OCI-LY7 (cell line): Measurements from ENCODE around the gene MRFAP1L1. TPM values are rescaled to one million over a fixed set of nuclear protein-coding genes. Genes with fewer than 3 reads are reported as not detected.

Source experiments
- BruUV-seq: library from RNA; stranded (reverse); fragments of 400-500 nt; replicated peaks from 2 replicates; lab custom pipeline; 2021; lab: Mats Ljungman, UMichigan
- CTCF ChIA-PET: fragments of 300-600 bp; sonication (Branson Sonifier 250); formaldehyde crosslinking; loops from one replicate; lab custom pipeline; 2022; ENCODE audit warnings: antibody characterized with exemption; ENCODE audit not compliant: unreplicated experiment; lab: Charles Lee
- POLR2A ChIA-PET: fragments of 300-600 bp; sonication (Branson Sonifier 250); formaldehyde crosslinking; loops from one replicate; lab custom pipeline; 2022; ENCODE audit warnings: antibody characterized with exemption; lab: Charles Lee
- DNase-seq: peaks from one replicate; pipeline ENCODE4 v3.0.0-alpha.2; 2015; ENCODE audit warnings: low spot score
- H2AFZ ChIP-seq: fragments of 200-600 bp; sonication (generic), shearing (Covaris generic); 2 replicates; pipeline ENCODE4 v1.6.1; 2014; ENCODE audit warnings: mild to moderate bottlenecking, antibody characterized with exemption, low read length, moderate library complexity
- H3K27ac ChIP-seq: fragments of 200-600 bp; sonication (generic); 2 replicates; pipeline ENCODE4 v1.5.1; 2014; ENCODE audit warnings: mixed run types, low read depth, mild to moderate bottlenecking, moderate library complexity, low read length, inconsistent platforms; ENCODE audit not compliant: poor library complexity, severe bottlenecking
- H3K36me3 ChIP-seq: fragments of 200-600 bp; sonication (generic); 2 replicates; pipeline ENCODE4 v1.6.1; 2014; ENCODE audit warnings: mild to moderate bottlenecking, antibody characterized with exemption, low read length, moderate library complexity, mixed read lengths; ENCODE audit not compliant: insufficient read depth
- H3K4me1 ChIP-seq: fragments of 200-600 bp; sonication (generic); 2 replicates; pipeline ENCODE4 v1.5.1; 2014; ENCODE audit warnings: mild to moderate bottlenecking, low read length; ENCODE audit not compliant: insufficient read depth, poor library complexity, severe bottlenecking
- H3K4me2 ChIP-seq: fragments of 200-600 bp; sonication (generic); 2 replicates; pipeline ENCODE4 v1.6.1; 2014; ENCODE audit warnings: mild to moderate bottlenecking, low read length
- H3K4me3 ChIP-seq: fragments of 200-600 bp; sonication (generic); 2 replicates; pipeline ENCODE4 v1.5.1; 2014; ENCODE audit warnings: mild to moderate bottlenecking, low read depth, low read length; ENCODE audit not compliant: poor library complexity, severe bottlenecking
- H3K79me2 ChIP-seq: fragments of 200-600 bp; sonication (generic); 2 replicates; pipeline ENCODE4 v1.6.1; 2016; ENCODE audit warnings: low read depth, mild to moderate bottlenecking, low read length, moderate library complexity, mixed read lengths; ENCODE audit not compliant: insufficient read depth
- H3K9me2 ChIP-seq: fragments of 200-600 bp; sonication (generic); 2 replicates; pipeline ENCODE4 v1.6.1; 2016; ENCODE audit warnings: mild to moderate bottlenecking, low read length, mixed read lengths; ENCODE audit not compliant: insufficient read depth
- H3K9me3 ChIP-seq: fragments of 200-600 bp; sonication (generic); 2 replicates; pipeline ENCODE4 v1.6.1; 2014; ENCODE audit warnings: mild to moderate bottlenecking, mixed run types, low read length, mixed read lengths
- H4K20me1 ChIP-seq: fragments of 200-600 bp; sonication (generic); 2 replicates; pipeline ENCODE4 v1.6.1; 2014; ENCODE audit warnings: mild to moderate bottlenecking, antibody characterized with exemption, low read length, moderate library complexity, mixed read lengths; ENCODE audit not compliant: insufficient read depth
- CTCF ChIP-seq: fragments of 200-600 bp; sonication (generic); conservative IDR thresholded peaks from 2 replicates; pipeline ENCODE4 v1.5.1; 2014; ENCODE audit warnings: mild to moderate bottlenecking, antibody characterized with exemption, low read length, moderate library complexity, mixed read lengths
- EZH2phosphoT487 ChIP-seq: fragments of 200-600 bp; sonication (generic); IDR thresholded peaks from 2 replicates; pipeline ENCODE4 v1.6.1; 2018; ENCODE audit warnings: low read depth, borderline replicate concordance, mild to moderate bottlenecking, mixed run types, antibody characterized with exemption, low read length, moderate library complexity, mixed read lengths
- intact Hi-C: fragments of 100-400 bp; cut with micrococcal nuclease; formaldehyde crosslinking; loops from one replicate; pipeline ENCODE4 v1.10.0; 2022; ENCODE audit not compliant: unreplicated experiment
- total RNA-seq, 2 experiments: library from RNA; depleted of rRNA in 1 of 2; stranded (reverse); fragments of >200 nt in 1 of 2; shearing (Covaris generic) in 1 of 2; gene quantifications; 2 replicates each; pipeline ENCODE4 v1.2.3, GENCODE V29; 2014 to 2022

MRFAP1L1 gene
- total RNA-seq, 2 experiments from 2014 or later = 49.3 to 50.5 TPM

DNA sequence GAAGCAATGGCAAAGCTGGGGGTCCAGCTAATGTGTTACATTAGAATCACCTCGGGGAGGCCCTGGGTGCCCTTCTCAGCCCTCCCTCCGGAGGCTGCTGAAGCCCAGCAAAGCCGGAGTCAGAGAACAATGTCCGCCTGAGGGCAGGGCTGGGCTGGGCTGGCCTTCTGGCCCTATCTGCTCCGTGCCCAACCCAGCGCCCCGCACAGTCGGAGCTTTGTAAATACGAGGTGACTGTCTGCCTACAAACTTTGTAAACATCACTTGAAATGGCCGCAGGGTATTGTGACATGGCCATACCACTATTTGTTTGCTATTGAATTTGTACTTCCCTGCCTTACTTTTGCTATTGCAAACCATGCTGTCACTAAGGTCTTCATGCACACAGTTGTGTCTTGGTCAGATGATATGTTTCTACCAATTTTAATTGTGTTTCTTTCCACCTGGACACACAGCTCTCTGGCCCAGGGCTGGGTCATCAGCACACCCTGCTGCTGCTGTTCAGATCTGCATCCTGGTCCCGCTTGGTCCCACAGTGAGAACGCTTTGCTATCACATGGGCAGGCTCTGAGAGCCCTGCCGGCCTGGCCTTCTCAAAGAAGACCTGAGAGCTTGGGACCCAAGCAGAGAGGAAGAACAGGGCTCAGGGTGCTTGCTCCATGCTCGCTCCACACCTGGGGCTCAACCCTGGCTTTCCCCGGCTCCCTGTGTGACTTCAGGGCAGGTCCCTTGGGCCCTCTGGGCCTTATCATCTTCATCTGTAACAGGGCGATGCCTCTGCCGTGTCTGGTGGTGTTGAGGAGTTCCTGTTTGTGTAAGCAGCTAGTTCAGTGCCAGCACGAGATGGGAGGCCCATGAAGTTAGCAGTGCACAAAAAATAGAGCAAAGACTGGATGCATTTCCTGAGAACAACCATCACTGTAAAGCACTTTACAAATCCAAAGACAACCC, 13.7 kb downstream of the MRFAP1L1 start:
- no peak overlapping the region for H3K4me3 ChIP-seq
- H3K27ac ChIP-seq = no peak overlapping the region
- BruUV-seq = no TSS peak
- intact Hi-C loops = no loop called here
- no peak overlapping the region for H2AFZ ChIP-seq
- no peaks in the 10 kb centered on the region for H3K79me2 ChIP-seq
- no peaks in the 10 kb centered on the region for H3K9me3 ChIP-seq
- no peak overlapping the region for H3K4me2 ChIP-seq
- TF ChIP-seq CTCF = no peak
- no peak for TF ChIP-seq EZH2phosphoT487
- ChIA-PET POLR2A (interaction anchor here (1.2 kb wide), 1 partner anchor 22 kb away, joined by 3 read pairs; a partner anchor contains a TSS), CTCF (no interaction called here)
- H3K4me1 ChIP-seq = no peaks in the 10 kb centered on the region
- H3K9me2 ChIP-seq = no peaks in the 10 kb centered on the region
- peaks cover 4% of the 10 kb centered on the region; the same call in 1 of the 2 replicates for H3K36me3 ChIP-seq
- DNase-seq = no peak
- no peaks in the 10 kb centered on the region for H4K20me1 ChIP-seq

- Histone ChIP-seq H3K27ac (no peak overlapping the region), H3K9me2 (no peaks in the 10 kb centered on the region), H3K4me1 (no peaks in the 10 kb centered on the region), H3K4me3 (no peak overlapping the region), H3K4me2 (no peak overlapping the region), H3K9me3 (no peaks in the 10 kb centered on the region), H2AFZ (no peak overlapping the region), H4K20me1 (no peaks in the 10 kb centered on the region), H3K36me3 (no peaks in the 10 kb centered on the region), H3K79me2 (no peaks in the 10 kb centered on the region)
- intact Hi-C loops = no loop called here
- ChIA-PET CTCF (interaction anchor here (0.7 kb wide), 1 partner anchor 1256 kb away, joined by 3 read pairs; no protein-coding TSS in a partner anchor), POLR2A (no interaction called here)
- TF ChIP-seq EZH2phosphoT487 = no peak
- no peak for TF ChIP-seq CTCF
- DNase-seq = no peak
- BruUV-seq = no TSS peak
These were observed 15.3 kb downstream of the MRFAP1L1 start for GRCh38 chr4:6694177-6694901.
